GM12872 (cell line): ENCODE measurements around the gene LIX1L.

Source experiments
- CTCF ChIP-seq: IDR thresholded peaks from 3 replicates; pipeline ENCODE4 v1.5.1; 2011; ENCODE audit warnings: low read depth, mild to moderate bottlenecking, low read length, moderate library complexity; ENCODE audit not compliant: insufficient read depth

The LIX1L gene

DNA sequence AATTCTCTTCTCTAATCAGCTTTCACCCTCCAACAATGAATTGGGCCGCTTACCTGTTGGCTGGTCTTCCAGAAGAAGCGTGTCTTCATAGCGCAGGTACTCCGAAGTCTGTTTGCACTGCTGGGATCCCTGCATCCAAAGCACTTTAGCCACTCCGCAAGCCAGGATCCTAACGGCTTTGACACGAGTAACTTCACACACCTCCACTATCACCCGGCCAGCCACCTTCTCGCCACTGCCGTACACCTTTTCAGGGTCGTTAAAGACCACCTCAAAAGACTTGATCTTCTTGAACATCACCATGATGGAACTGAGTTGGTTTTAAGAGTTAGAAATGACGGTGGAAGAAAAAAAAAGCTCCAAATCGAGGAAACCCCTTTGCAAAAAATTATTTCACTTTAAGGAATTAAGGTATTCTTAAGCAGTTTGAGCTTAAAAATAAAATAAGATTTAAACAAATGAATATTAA lies 38.2 kb upstream of the LIX1L start:
- no peak for TF ChIP-seq CTCF

DNA sequence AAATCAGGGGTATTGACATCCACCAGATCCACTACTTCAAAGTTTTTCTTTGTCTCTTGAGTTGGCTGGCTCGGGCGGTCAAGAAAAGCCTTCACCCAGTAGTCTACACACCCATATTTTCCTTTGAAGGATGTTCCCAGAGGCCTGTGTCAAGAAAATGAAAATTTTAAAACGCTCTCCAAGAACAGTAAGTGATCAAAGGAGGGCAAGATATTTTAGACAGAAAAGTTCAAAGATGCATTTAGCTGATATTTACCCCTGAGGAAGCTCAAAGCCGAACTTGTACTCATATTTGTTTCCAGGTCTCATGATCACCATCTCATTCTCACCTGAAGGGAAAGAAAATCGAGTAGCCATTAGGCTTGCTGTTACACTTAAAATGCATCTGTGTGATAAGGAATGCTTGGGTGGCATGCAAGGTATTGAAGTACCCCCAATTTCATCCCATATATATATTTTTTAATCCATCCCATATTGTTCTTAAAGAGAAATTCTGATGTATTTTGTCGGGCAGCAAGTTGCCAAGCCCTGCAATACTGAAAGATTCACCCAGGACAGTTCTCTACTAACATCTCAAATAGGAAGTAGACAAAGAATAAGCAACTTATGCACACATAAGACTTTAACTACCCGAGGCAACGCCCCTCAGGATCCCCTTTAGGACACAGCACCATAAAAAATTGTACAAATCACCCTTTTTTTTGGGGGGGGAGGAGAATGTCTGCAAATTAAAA lies 37.5 kb upstream of the LIX1L start:
- TF ChIP-seq CTCF = no peak

GRCh38 chr1:145994391-145995120 lies 36.7 kb upstream of the LIX1L start:
- TF ChIP-seq CTCF = no peak

- TF ChIP-seq CTCF = no peak
These were observed 36.0 kb upstream of the LIX1L start for GRCh38 chr1:145993618-145994390.

- TF ChIP-seq CTCF = no peak
These were observed 35.3 kb upstream of the LIX1L start for GRCh38 chr1:145992958-145993617.

DNA sequence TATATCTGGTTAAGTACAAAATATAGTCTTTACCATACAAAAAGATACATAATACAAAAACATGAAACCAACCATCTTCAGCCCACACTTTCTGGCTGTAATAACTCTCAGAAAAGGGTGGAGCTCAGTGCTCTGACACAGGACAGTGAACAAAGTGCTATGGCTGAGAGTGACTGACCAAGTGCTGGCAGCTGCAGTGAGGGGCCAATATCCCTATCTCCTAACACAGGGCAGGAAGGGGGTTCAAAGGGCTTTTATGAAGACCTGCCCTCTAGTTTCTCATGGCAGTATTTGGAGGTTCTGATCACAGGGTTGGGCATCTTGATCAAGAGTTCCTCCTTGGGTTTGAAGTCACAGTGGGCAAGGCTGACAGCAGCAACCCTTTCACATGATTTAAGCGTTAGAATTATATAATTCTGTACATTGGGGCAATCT lies 34.7 kb upstream of the LIX1L start:
- TF ChIP-seq CTCF = no peak
